OCI-LY1 (cell line): ENCODE data around the gene CRP.

Experiments
- H2AFZ ChIP-seq: fragments of 200-600 bp; sonication (generic), shearing (Covaris generic); 2 replicates; pipeline ENCODE4 v1.6.0; 2014; ENCODE audit warnings: antibody characterized with exemption, mild to moderate bottlenecking, low read length
- H3F3A ChIP-seq: fragments of 200-600 bp; sonication (generic), shearing (Covaris generic); 2 replicates; pipeline ENCODE4 v1.6.0; 2014; ENCODE audit warnings: mild to moderate bottlenecking, antibody characterized with exemption, low read length, moderate library complexity; ENCODE audit not compliant: insufficient read depth
- H3K27ac ChIP-seq: fragments of 200-600 bp; sonication (generic); 2 replicates; pipeline ENCODE4 v1.5.1; 2014; ENCODE audit warnings: low read length, mixed run types, mild to moderate bottlenecking, low read depth; ENCODE audit not compliant: poor library complexity, severe bottlenecking
- H3K27me3 ChIP-seq: fragments of 200-600 bp; sonication (generic); 2 replicates; pipeline ENCODE4 v1.6.0; 2014; ENCODE audit warnings: antibody characterized with exemption, mild to moderate bottlenecking, low read length, moderate library complexity; ENCODE audit not compliant: insufficient read depth
- H3K36me3 ChIP-seq: fragments of 200-600 bp; sonication (generic); 2 replicates; pipeline ENCODE4 v1.6.1; 2014; ENCODE audit warnings: mild to moderate bottlenecking, antibody characterized with exemption, low read length, moderate library complexity, mixed read lengths; ENCODE audit not compliant: insufficient read depth
- H3K4me1 ChIP-seq: fragments of 200-600 bp; sonication (generic); 2 replicates; pipeline ENCODE4 v1.5.1; 2014; ENCODE audit warnings: mild to moderate bottlenecking, low read length, moderate library complexity; ENCODE audit not compliant: insufficient read depth, severe bottlenecking
- H3K4me2 ChIP-seq: fragments of 200-600 bp; sonication (generic), shearing (Covaris generic); 2 replicates; pipeline ENCODE4 v1.6.1; 2014; ENCODE audit warnings: low read length
- H3K4me3 ChIP-seq: fragments of 200-600 bp; sonication (generic); 2 replicates; pipeline ENCODE4 v1.5.1; 2014; ENCODE audit warnings: low read length, low read depth, mild to moderate bottlenecking, mixed read lengths; ENCODE audit not compliant: poor library complexity, severe bottlenecking
- H3K79me2 ChIP-seq: fragments of 200-600 bp; shearing (Covaris generic); 2 replicates; pipeline ENCODE4 v1.6.1; 2016; ENCODE audit warnings: mixed run types, low read length, mixed read lengths; ENCODE audit not compliant: insufficient read depth
- H3K9ac ChIP-seq: fragments of 200-600 bp; sonication (generic), shearing (Covaris generic); 2 replicates; pipeline ENCODE4 v1.6.1; 2014; ENCODE audit warnings: mild to moderate bottlenecking, low read length, mixed read lengths
- H3K9me2 ChIP-seq: fragments of 200-600 bp; sonication (generic), shearing (Covaris generic); 2 replicates; pipeline ENCODE4 v1.6.1; 2014; ENCODE audit warnings: low read depth, mild to moderate bottlenecking, low read length, mixed read lengths
- H3K9me3 ChIP-seq: fragments of 200-600 bp; shearing (Covaris generic); 2 replicates; pipeline ENCODE4 v1.6.1; 2014; ENCODE audit warnings: low read length, mixed read lengths
- H4K20me1 ChIP-seq: fragments of 200-600 bp; sonication (generic), shearing (Covaris generic); 2 replicates; pipeline ENCODE4 v1.6.0; 2016; ENCODE audit warnings: mild to moderate bottlenecking, low read length; ENCODE audit not compliant: insufficient read depth
- EZH2 ChIP-seq: fragments of 200-600 bp; sonication (generic), shearing (Covaris generic); IDR thresholded peaks from 2 replicates; pipeline ENCODE4 v1.8.0; 2017; ENCODE audit warnings: borderline replicate concordance, mixed run types, mild to moderate bottlenecking, antibody characterized with exemption, low read length, moderate library complexity, mixed read lengths
- TF ChIP-seq, protein P1 (sequence below): fragments of 200-600 bp; sonication (generic), shearing (Covaris generic); IDR thresholded peaks from 2 replicates; pipeline ENCODE4 v1.5.1; 2017; ENCODE audit warnings: mild to moderate bottlenecking, antibody characterized with exemption, low read length, moderate library complexity, mixed read lengths

The CRP gene

DNA sequence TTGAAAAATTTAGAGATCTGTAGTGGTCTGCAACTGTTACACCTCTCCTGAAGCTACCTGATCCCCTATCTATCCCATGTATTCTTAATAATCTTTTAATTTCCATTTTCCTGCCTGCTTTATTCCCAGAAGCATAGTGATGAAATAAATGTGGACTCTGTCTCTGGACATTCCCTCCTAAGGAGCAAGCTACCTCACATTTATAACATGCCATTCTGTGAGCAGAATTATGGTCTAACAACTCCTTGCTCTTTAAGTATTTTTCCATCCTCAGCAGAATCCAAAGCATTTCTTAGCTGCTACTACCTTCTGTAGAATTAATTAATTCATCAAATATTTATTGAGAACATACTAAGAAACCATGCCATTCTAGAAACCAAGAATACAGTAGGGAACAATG lies 15.1 kb downstream of the CRP start:
- Histone ChIP-seq H3K4me3 (no peak overlapping the region), H3K4me1 (no peaks in the 10 kb centered on the region), H3K9me2 (no peaks in the 10 kb centered on the region), H3K4me2 (no peak overlapping the region), H3K27ac (no peak overlapping the region), H3K27me3 (no peaks in the 10 kb centered on the region), H3F3A (no peaks in the 10 kb centered on the region), H3K9ac (no peak overlapping the region), H2AFZ (no peak overlapping the region), H4K20me1 (no peaks in the 10 kb centered on the region), H3K79me2 (no peaks in the 10 kb centered on the region), H3K9me3 (no peaks in the 10 kb centered on the region), H3K36me3 (no peaks in the 10 kb centered on the region)
- TF ChIP-seq, protein P1, sequence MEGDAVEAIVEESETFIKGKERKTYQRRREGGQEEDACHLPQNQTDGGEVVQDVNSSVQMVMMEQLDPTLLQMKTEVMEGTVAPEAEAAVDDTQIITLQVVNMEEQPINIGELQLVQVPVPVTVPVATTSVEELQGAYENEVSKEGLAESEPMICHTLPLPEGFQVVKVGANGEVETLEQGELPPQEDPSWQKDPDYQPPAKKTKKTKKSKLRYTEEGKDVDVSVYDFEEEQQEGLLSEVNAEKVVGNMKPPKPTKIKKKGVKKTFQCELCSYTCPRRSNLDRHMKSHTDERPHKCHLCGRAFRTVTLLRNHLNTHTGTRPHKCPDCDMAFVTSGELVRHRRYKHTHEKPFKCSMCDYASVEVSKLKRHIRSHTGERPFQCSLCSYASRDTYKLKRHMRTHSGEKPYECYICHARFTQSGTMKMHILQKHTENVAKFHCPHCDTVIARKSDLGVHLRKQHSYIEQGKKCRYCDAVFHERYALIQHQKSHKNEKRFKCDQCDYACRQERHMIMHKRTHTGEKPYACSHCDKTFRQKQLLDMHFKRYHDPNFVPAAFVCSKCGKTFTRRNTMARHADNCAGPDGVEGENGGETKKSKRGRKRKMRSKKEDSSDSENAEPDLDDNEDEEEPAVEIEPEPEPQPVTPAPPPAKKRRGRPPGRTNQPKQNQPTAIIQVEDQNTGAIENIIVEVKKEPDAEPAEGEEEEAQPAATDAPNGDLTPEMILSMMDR: no peak

DNA sequence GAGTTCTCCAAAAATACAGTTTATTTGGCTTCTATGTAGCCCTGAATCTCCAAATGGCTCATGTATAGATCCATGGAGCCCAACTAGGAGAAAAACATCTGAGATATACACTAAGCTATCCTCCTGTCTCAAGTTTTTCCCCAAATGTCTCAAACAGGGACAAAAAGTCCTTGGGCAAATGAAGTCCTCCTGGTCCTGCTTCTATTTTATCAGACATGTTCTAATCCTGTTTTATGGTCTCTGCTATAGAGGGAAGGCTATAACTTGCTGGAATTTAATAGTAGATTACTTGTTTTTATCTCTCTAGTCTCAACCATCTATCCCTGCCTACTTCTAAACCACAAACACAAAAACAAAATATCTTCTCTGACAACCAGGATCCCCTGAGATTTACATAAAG lies 26.9 kb downstream of the CRP start:
- Histone ChIP-seq H3F3A (no peaks in the 10 kb centered on the region), H3K27me3 (no peaks in the 10 kb centered on the region), H3K9me3 (no peaks in the 10 kb centered on the region), H3K27ac (no peak overlapping the region), H3K4me1 (no peaks in the 10 kb centered on the region), H3K4me3 (no peak overlapping the region), H2AFZ (no peak overlapping the region), H4K20me1 (no peaks in the 10 kb centered on the region), H3K9ac (no peak overlapping the region), H3K79me2 (no peaks in the 10 kb centered on the region), H3K36me3 (no peaks in the 10 kb centered on the region), H3K4me2 (no peak overlapping the region), H3K9me2 (no peaks in the 10 kb centered on the region)
- TF ChIP-seq EZH2: no peak
- TF ChIP-seq, protein P1: no peak

DNA sequence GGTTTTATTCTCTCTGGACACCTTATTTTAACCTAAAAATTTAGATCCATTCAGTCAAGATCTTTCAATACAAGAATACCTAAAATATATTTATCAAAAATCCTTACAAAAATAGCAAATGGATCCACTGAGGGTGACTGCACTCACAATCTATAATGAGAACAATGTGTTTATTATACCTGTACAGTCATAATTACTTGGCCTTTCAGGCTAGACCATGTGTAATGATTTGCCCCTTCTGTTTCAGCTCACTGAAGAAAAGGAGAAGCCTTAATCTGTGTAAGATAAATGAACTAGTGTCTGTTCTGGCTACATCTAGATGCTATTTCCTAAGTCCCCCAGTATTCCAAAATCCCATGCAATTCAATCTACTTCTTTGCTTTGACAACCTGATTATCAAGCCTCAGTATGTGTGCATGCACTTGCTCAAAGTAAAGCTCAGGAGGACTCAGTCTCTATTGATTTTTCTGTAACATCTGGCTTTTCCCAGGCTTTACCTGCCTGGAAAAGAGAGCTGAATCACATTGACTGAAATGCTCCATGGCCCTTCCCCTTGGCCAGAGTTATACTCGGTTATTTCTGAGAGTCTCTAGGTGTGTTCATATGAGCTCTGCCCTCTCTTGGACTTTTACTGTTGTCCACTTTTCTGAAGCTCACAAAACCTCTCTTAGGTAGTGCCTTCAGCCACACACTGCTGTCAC lies 27.6 kb downstream of the CRP start:
- H3K9ac ChIP-seq: no peak overlapping the region
- no peak overlapping the region for H3K4me3 ChIP-seq
- H2AFZ ChIP-seq: no peak overlapping the region
- H3K27me3 ChIP-seq: no peaks in the 10 kb centered on the region
- no peaks in the 10 kb centered on the region for H3K79me2 ChIP-seq
- no peak overlapping the region for H3K4me2 ChIP-seq
- no peak overlapping the region for H3K27ac ChIP-seq
- no peaks in the 10 kb centered on the region for H3K36me3 ChIP-seq
- no peaks in the 10 kb centered on the region for H3F3A ChIP-seq
- TF ChIP-seq, protein P1: no peak
- TF ChIP-seq EZH2: no peak
- no peaks in the 10 kb centered on the region for H4K20me1 ChIP-seq
- no peaks in the 10 kb centered on the region for H3K4me1 ChIP-seq
- no peaks in the 10 kb centered on the region for H3K9me2 ChIP-seq
- H3K9me3 ChIP-seq: no peaks in the 10 kb centered on the region
